AG09309 (cell line): Measurements from ENCODE around the gene HPS1.

Experiments used
- DNase-seq: peaks from one replicate; pipeline ENCODE4 v3.0.0-alpha.2; 2010; ENCODE audit warnings: low read depth
- H3K4me3 ChIP-seq: 2 replicates; pipeline ENCODE4 v1.5.1; 2011; ENCODE audit warnings: mild to moderate bottlenecking, low read depth, low read length, moderate library complexity; ENCODE audit not compliant: control insufficient read depth
- CTCF ChIP-seq: IDR thresholded peaks from 2 replicates; pipeline ENCODE4 v1.5.1; 2011; ENCODE audit warnings: mild to moderate bottlenecking, low read depth, low read length, inconsistent platforms; ENCODE audit not compliant: insufficient read depth, control insufficient read depth; ENCODE audit errors: missing control alignments

HPS1 gene

GRCh38 chr10:98457721-98458120 is 11.0 kb upstream of the HPS1 start:
- no peak for DNase-seq
- no peak for TF ChIP-seq CTCF

GRCh38 chr10:98456686-98457482 is 10.1 kb upstream of the HPS1 start:
- H3K4me3 ChIP-seq = no peak overlapping the region
- no peak for DNase-seq
- TF ChIP-seq CTCF = no peak

More at GRCh38 chr10:98457721-98458120, 11.0 kb upstream of the HPS1 start:
- H3K4me3 ChIP-seq = no peak overlapping the region

GRCh38 chr10:98456043-98456570 is 9.4 kb upstream of the HPS1 start:
- TF ChIP-seq CTCF = no peak
- DNase-seq = no peak
- no peak overlapping the region for H3K4me3 ChIP-seq

- TF ChIP-seq CTCF = no peak
- no peak overlapping the region for H3K4me3 ChIP-seq
- DNase-seq = no peak
These were observed 7.0 kb upstream of the HPS1 start for GRCh38 chr10:98453729-98454128.

GRCh38 chr10:98450618-98451017 is 3.9 kb upstream of the HPS1 start:
- no peak for DNase-seq
- H3K4me3 ChIP-seq = no peak overlapping the region

GRCh38 chr10:98449287-98449686 is 2.6 kb upstream of the HPS1 start:
- no peak for TF ChIP-seq CTCF
- H3K4me3 ChIP-seq = no peak overlapping the region
- DNase-seq = no peak

More at GRCh38 chr10:98450618-98451017, 3.9 kb upstream of the HPS1 start:
- no peak for TF ChIP-seq CTCF
